Liver (tissue), 9 donors: ENCODE results near the gene CATSPERB. TPM values are rescaled to one million over a fixed set of nuclear protein-coding genes. Genes with fewer than 3 reads are reported as not detected.

ENCODE experiments used
- DNase-seq: peaks from one replicate; pipeline ENCODE4 v3.0.0-alpha.2; 2017; ENCODE audit warnings: low spot score
- H3K27ac ChIP-seq, 2 donors: one replicate each; pipeline ENCODE4 v1.7.0; 2013; ENCODE audit warnings: inconsistent platforms in 2 of 2, low read length in 2 of 2, control low read depth in 1 of 2, low read depth in 1 of 2, mild to moderate bottlenecking in 1 of 2
- H3K27me3 ChIP-seq, 4 donors: one replicate each; pipeline versions ENCODE4 v1.6.1 to v1.7.0; 2013; ENCODE audit warnings: low read length in 3 of 4, inconsistent platforms in 1 of 4, mild to moderate bottlenecking in 1 of 4, moderate library complexity in 1 of 4; ENCODE audit not compliant: control insufficient read depth in 4 of 4, insufficient read depth in 4 of 4
- H3K36me3 ChIP-seq, 4 donors: one replicate each; pipeline versions ENCODE4 v1.6.1 to v1.7.0; 2013; ENCODE audit warnings: low read length in 3 of 4, mild to moderate bottlenecking in 3 of 4, low read depth in 1 of 4, moderate library complexity in 1 of 4; ENCODE audit not compliant: control insufficient read depth in 4 of 4, insufficient read depth in 3 of 4
- H3K4me1 ChIP-seq, 4 donors: one replicate each; pipeline versions ENCODE4 v1.6.1 to v1.7.0; 2013; ENCODE audit warnings: low read length in 3 of 4, mild to moderate bottlenecking in 3 of 4, moderate library complexity in 1 of 4; ENCODE audit not compliant: control insufficient read depth in 4 of 4, insufficient read depth in 4 of 4
- H3K4me3 ChIP-seq, 3 donors: one replicate each; pipeline versions ENCODE4 v1.6.1 to v1.7.0; 2013; ENCODE audit warnings: low read length in 3 of 3, control low read depth in 1 of 3, low read depth in 1 of 3, mild to moderate bottlenecking in 1 of 3
- H3K9ac ChIP-seq, 2 donors: one replicate each; pipeline ENCODE4 v1.7.0; 2013; ENCODE audit warnings: low read length in 2 of 2, mild to moderate bottlenecking in 2 of 2, moderate library complexity in 2 of 2, control low read depth in 1 of 2, low read depth in 1 of 2
- H3K9me3 ChIP-seq, 4 donors: one replicate each; pipeline versions ENCODE4 v1.6.1 to v1.7.0; 2013; ENCODE audit warnings: low read length in 3 of 4; ENCODE audit not compliant: control insufficient read depth in 4 of 4
- EGR1 ChIP-seq, 2 donors: IDR thresholded peaks; 2 replicates each; pipeline ENCODE4 v1.6.1; 2016 to 2018; ENCODE audit warnings: antibody characterized with exemption in 2 of 2, low read depth in 2 of 2
- HNF4A ChIP-seq, 2 donors: conservative IDR thresholded peaks; 2 replicates each; pipeline ENCODE4 v1.6.1; 2016; ENCODE audit warnings: antibody characterized with exemption in 2 of 2, mild to moderate bottlenecking in 2 of 2
- HNF4G ChIP-seq: IDR thresholded peaks from 2 replicates; pipeline ENCODE4 v1.6.1; 2016; ENCODE audit warnings: antibody characterized with exemption
- JUND ChIP-seq, 2 donors: IDR thresholded peaks; 2 replicates each; pipeline ENCODE4 v1.6.1; 2016; ENCODE audit warnings: antibody characterized with exemption in 2 of 2
- NR2F2 ChIP-seq: IDR thresholded peaks from 2 replicates; pipeline ENCODE4 v1.6.1; 2016; ENCODE audit warnings: antibody characterized with exemption
- RAD21 ChIP-seq, 2 donors: IDR thresholded peaks; 2 replicates each; pipeline ENCODE4 v1.6.1; 2016; ENCODE audit warnings: antibody characterized with exemption in 2 of 2, mild to moderate bottlenecking in 2 of 2
- RXRA ChIP-seq, 2 donors: IDR thresholded peaks; 2 replicates each; pipeline ENCODE4 v1.6.1; 2017 to 2018; ENCODE audit warnings: antibody characterized with exemption in 2 of 2, mild to moderate bottlenecking in 1 of 2
- SP1 ChIP-seq: IDR thresholded peaks from 2 replicates; pipeline ENCODE4 v1.6.1; 2018; ENCODE audit warnings: antibody characterized with exemption, mild to moderate bottlenecking
- YY1 ChIP-seq: IDR thresholded peaks from 2 replicates; pipeline ENCODE4 v1.6.1; 2016; ENCODE audit warnings: antibody characterized with exemption, mild to moderate bottlenecking
- WGBS: extraction: QIAGEN DNeasy Blood & Tissue Kit; methylation state at CpG from one replicate; pipeline ENCODE4 v1.1.7; 2013; 5-methylcytosine and 5-hydroxymethylcytosine counted together
- polyA plus RNA-seq, 2 donors: library from polyadenylated mRNA; stranded (reverse) in 1 of 2; unstranded in 1 of 2; fragments of 200-250 nt in 1 of 2; fragments of >200 nt in 1 of 2; fragmentation: Nextera tagmentation in 1 of 2; extraction: Ambion mirVana in 1 of 2; gene quantifications; one replicate each; pipeline versions ENCODE4 v1.2.1 to v1.2.3, GENCODE V29; 2013 to 2015
- total RNA-seq, 2 donors: library from RNA; depleted of rRNA; stranded (reverse); fragments of >200 nt; gene quantifications; one replicate each; pipeline ENCODE4 v1.2.3, GENCODE V29; 2014
- TF ChIP-seq, protein P1 (sequence below): IDR thresholded peaks from 2 replicates; pipeline ENCODE4 v1.6.1; 2016; ENCODE audit warnings: antibody characterized with exemption, mild to moderate bottlenecking
- TF ChIP-seq, protein P2 (sequence below): IDR thresholded peaks from 2 replicates; pipeline ENCODE4 v1.6.1; 2016; ENCODE audit warnings: antibody characterized with exemption
- TF ChIP-seq, protein P3 (sequence below): fragments of 150-350 bp; IDR thresholded peaks from 2 replicates; pipeline ENCODE4 v1.5.1; 2017; ENCODE audit warnings: improper control_type of control experiment, low read depth, low read length; ENCODE audit not compliant: missing input control
- donor health status: healthy.
- donor health status: healthy.
- donor health status: healthy.
- donor health status: healthy.
- donor health status: healthy.

Gene CATSPERB, protein sequence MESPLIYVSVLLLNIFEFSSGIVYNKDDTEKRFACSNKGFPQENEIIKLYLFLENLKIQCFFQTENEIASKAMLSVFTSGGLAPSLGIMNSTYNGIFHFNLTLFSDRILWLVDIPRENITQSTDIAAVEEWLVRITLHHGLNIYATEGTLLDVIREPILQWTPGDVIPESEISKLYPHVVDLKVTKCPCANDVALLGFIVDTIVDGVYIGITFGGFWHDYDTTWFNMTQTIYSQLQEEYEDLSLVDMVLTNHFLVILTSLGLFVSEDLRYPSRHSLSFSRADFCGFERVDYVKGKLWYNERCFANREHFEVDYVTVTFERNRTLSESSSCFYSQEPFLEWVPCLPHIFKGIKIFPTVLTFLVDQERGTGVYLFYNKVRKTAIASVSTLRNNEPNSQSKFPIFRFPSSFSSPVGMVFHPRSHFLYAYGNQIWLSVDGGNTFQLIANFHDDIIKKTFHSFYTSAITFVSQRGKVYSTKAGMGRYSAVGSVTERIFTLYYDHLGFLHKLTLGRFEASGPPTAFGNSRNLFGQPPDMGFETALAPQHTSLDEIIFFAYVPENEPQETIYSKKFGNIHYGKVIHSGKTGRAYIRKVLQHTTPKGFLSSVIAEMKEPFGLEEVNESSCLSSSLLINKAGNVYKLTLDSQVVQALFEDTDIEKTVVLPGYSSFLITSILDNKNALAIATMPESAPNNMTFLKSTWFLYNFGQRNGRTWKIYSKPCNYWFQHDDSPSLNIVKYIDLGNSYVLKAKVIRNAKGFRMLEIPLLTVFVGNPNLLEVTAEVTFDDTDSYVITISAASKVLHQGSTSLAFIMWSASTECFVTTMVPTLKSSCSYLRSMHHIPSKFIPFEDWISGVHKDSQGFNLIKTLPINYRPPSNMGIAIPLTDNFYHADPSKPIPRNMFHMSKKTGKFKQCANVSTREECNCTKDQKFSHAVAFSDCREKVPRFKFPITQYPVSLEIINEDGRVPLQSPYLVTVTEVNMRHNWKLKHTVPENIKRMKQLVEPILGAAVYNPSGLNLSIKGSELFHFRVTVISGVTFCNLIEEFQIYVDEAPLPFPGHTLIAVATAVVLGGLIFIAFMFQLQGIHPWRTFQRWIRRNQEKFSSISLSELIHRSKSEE
- total RNA-seq (under 1 TPM in 1 of 2 donors, not detected in 1; 0.59 TPM), polyA plus RNA-seq (under 1 TPM; 0.01 to 0.07 TPM)

DNA sequence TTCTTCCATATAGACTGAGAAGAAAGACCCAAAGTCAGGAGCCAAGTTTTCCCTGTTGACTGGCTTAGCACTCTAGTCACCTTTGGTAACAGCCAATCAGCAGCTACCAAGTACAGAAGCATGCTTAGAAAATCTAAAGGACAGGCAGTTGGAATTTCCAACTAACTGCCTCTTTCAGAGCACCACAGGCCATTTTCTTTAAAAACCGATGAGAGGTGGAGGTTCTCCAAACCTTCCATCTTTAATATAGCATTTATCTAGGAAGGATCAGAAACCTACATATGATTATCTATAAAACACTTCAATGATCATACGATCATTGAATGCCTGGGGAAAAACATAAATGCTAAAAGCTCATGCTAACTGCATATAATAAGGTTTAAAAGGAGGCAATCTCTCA is at the start of gene CATSPERB:
Gene CATSPERB (minus strand): TSS at position 101 of the 400 bp plus-strand sequence. CDS start 2,607 bp downstream, outside the sequence.
- Histone ChIP-seq H3K4me1 (no peaks in the 10 kb centered on the region), H3K4me3 (no peak within 1 kb of the TSS), H3K36me3 (no peaks in the 10 kb centered on the region), H3K9ac (no peak within 1 kb of the TSS), H3K27ac (no peak within 1 kb of the TSS), H3K27me3 (peaks cover 0 to 6% (median 0%) of the 10 kb centered on the region in 4 donors), H3K9me3 (no peaks in the 10 kb centered on the region)
- WGBS = 92% methylated on average over 2 of the region's 2 CpGs
- DNase-seq = no peak
- TF ChIP-seq NR2F2 = no peak
- TF ChIP-seq, protein P1, sequence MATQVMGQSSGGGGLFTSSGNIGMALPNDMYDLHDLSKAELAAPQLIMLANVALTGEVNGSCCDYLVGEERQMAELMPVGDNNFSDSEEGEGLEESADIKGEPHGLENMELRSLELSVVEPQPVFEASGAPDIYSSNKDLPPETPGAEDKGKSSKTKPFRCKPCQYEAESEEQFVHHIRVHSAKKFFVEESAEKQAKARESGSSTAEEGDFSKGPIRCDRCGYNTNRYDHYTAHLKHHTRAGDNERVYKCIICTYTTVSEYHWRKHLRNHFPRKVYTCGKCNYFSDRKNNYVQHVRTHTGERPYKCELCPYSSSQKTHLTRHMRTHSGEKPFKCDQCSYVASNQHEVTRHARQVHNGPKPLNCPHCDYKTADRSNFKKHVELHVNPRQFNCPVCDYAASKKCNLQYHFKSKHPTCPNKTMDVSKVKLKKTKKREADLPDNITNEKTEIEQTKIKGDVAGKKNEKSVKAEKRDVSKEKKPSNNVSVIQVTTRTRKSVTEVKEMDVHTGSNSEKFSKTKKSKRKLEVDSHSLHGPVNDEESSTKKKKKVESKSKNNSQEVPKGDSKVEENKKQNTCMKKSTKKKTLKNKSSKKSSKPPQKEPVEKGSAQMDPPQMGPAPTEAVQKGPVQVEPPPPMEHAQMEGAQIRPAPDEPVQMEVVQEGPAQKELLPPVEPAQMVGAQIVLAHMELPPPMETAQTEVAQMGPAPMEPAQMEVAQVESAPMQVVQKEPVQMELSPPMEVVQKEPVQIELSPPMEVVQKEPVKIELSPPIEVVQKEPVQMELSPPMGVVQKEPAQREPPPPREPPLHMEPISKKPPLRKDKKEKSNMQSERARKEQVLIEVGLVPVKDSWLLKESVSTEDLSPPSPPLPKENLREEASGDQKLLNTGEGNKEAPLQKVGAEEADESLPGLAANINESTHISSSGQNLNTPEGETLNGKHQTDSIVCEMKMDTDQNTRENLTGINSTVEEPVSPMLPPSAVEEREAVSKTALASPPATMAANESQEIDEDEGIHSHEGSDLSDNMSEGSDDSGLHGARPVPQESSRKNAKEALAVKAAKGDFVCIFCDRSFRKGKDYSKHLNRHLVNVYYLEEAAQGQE = no peak

DNA sequence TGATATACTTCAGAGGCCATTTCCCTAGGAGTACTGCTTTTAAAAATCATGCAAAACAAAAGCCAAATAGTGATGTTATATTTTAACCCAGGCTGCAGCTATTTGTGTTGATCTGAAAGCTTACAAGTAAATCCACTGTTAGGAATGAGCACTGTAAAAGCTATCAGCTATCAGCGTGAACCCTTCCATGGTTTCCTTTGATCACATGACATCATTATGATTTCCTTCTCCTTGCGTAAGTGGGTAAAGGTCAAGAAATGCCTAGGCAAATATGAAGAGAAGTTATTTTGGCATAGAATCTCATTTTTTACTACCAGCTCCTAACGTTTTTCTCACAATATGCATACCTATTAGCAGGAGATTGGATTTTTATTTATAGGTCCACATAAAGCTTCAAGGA is 48.6 kb upstream of the CATSPERB start:
- no peaks in the 10 kb centered on the region for H3K9me3 ChIP-seq
- H3K27ac ChIP-seq = no peak overlapping the region
- no peaks in the 10 kb centered on the region for H3K36me3 ChIP-seq
- TF ChIP-seq JUND (IDR thresholded peaks at IDR 0.05) = peak in 1 of 2 donors; percentile 15
- TF ChIP-seq RAD21 (IDR thresholded peaks at IDR 0.05) = peak; percentile 12 to 21
- peak in 1 of 2 donors; percentile 55 for TF ChIP-seq RXRA (IDR thresholded peaks at IDR 0.05)
- peak; percentile 70 to 83 for TF ChIP-seq HNF4A (conservative IDR thresholded peaks at IDR 0.05)
- peak; percentile 19 for TF ChIP-seq HNF4G
- peak; percentile 34 for TF ChIP-seq SP1
- TF ChIP-seq EGR1 (IDR thresholded peaks at IDR 0.05; ENCODE audit: low read depth in 2 of 2) = no peak
- TF ChIP-seq, protein P2, sequence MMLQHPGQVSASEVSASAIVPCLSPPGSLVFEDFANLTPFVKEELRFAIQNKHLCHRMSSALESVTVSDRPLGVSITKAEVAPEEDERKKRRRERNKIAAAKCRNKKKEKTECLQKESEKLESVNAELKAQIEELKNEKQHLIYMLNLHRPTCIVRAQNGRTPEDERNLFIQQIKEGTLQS = peak; percentile 29
- TF ChIP-seq, protein P3, sequence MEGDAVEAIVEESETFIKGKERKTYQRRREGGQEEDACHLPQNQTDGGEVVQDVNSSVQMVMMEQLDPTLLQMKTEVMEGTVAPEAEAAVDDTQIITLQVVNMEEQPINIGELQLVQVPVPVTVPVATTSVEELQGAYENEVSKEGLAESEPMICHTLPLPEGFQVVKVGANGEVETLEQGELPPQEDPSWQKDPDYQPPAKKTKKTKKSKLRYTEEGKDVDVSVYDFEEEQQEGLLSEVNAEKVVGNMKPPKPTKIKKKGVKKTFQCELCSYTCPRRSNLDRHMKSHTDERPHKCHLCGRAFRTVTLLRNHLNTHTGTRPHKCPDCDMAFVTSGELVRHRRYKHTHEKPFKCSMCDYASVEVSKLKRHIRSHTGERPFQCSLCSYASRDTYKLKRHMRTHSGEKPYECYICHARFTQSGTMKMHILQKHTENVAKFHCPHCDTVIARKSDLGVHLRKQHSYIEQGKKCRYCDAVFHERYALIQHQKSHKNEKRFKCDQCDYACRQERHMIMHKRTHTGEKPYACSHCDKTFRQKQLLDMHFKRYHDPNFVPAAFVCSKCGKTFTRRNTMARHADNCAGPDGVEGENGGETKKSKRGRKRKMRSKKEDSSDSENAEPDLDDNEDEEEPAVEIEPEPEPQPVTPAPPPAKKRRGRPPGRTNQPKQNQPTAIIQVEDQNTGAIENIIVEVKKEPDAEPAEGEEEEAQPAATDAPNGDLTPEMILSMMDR = no peak
- TF ChIP-seq, protein P1 = no peak
- TF ChIP-seq YY1 = peak; percentile 42
- H3K9ac ChIP-seq = no peak overlapping the region
- DNase-seq = no peak
- WGBS = 19% methylated on average over 3 of the region's 3 CpGs
- H3K4me3 ChIP-seq = no peak overlapping the region
- H3K4me1 ChIP-seq = peaks cover 0 to 5% (median 0%) of the 10 kb centered on the region in 4 donors
- H3K27me3 ChIP-seq = peaks cover 0 to 4% (median 0%) of the 10 kb centered on the region in 4 donors
